RWPE1 (cell line): ENCODE data around the gene PSMG4.
A peak's percentile ranks its signal among the peaks of the same experiment; 100 is the strongest.

ENCODE experiments used
- CTCF ChIA-PET: fragments of 350-600 bp; sonication (Branson Sonifier 250); formaldehyde crosslinking; extraction: SDS; loops from one replicate; lab custom pipeline; 2021; lab: Yijun Ruan, JAX
- POLR2A ChIA-PET: fragments of 400-600 bp; formaldehyde crosslinking; extraction: SDS; loops from one replicate; lab custom pipeline; 2020; ENCODE audit warnings: antibody characterized with exemption; ENCODE audit not compliant: low non-redundant PET; lab: Yijun Ruan, JAX
- DNase-seq: peaks from one replicate; pipeline ENCODE4 v3.0.0; 2012; ENCODE audit warnings: low spot score
- H3K27ac ChIP-seq: fragments of 450-650 bp; 2 replicates; pipeline ENCODE4 v1.5.1; 2017
- CTCF ChIP-seq: fragments of 450-650 bp; conservative IDR thresholded peaks from 2 replicates; pipeline ENCODE4 v1.5.1; 2017; ENCODE audit warnings: low read depth, mild to moderate bottlenecking

The PSMG4 gene

GRCh38 chr6:3273707-3274521 lies 15.2 kb downstream of the PSMG4 start:
- POLR2A ChIA-PET, result no interaction called here
- CTCF ChIA-PET, result interaction anchor here (0.6 kb wide), 1 partner anchor 575 kb away, joined by 3 read pairs; no protein-coding TSS in a partner anchor
- DNase-seq, result no peak
- TF ChIP-seq CTCF, result no peak
- peak overlapping the region; percentile 32; the same call in 1 of the 2 replicates for H3K27ac ChIP-seq

GRCh38 chr6:3276174-3277167 lies 17.7 kb downstream of the PSMG4 start:
- peak overlapping the region; percentile 18; the same call in 1 of the 2 replicates for H3K27ac ChIP-seq
- ChIA-PET CTCF (interaction anchor here (0.5 to 0.6 kb wide), 2 partner anchors 390 to 419 kb away, joined by 3 read pairs; no protein-coding TSS in a partner anchor), POLR2A (no interaction called here)
- TF ChIP-seq CTCF, result no peak
- DNase-seq, result no peak

DNA sequence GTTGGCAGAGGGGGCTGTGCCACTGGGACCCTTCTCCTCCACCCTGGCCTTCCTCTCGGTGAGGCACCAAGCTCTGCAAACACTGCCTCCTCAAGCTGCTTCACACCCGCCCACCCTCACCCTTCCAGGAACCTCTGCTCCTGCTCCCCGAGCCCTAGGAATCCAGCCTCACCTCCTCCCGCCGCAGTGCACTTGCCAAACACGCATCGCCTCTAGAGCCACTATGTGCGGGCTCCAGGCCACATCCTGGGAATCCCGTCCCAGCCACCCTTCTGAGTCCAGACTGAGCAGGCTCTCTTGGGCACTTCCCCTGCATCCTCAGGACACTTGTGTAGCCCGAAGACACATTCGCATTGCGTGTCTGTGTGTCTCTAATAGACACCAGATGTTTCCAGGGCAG lies 18.5 kb downstream of the PSMG4 start:
- CTCF ChIA-PET, result no interaction called here

DNA sequence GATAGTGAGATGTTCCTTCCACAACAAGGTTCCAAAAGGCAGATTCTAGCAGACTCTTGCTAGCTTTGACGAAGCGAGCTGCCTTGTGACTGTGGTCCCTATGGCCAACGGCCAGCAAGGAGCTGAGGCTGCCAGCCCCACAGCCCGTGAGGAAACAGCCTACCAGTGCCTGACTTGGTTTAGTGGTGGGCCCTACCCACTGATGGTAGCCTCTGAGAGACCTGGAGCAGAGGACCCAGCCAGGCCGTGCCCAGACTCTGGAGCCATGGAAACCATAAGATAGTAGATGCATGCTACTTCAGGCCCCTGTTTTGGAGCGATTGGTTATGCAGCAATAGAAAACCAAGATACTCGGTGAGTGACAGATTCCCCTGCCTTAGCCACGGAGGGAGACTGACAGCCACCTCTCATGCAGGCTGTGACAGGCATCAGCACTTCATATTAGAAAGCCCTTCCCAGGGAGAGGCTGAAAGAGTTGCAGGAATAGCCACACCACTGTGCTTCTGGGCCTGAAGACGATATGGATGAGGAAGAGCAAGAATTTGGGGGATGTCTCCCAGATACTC lies 19.2 kb downstream of the PSMG4 start:
- CTCF ChIA-PET, result no interaction called here
- TF ChIP-seq CTCF, result no peak
- no peak overlapping the region for H3K27ac ChIP-seq
- POLR2A ChIA-PET, result no interaction called here
- no peak for DNase-seq

More for the DNA sequence above, 18.5 kb downstream of the PSMG4 start:
- no peak for TF ChIP-seq CTCF
- no peak for DNase-seq
- H3K27ac ChIP-seq, result peak overlapping the region; percentile 18; the same call in 1 of the 2 replicates
- POLR2A ChIA-PET, result no interaction called here

- H3K27ac ChIP-seq, result no peak overlapping the region
- ChIA-PET CTCF (interaction anchor here (0.9 kb wide), 1 partner anchor 428 kb away, joined by 4 read pairs; no protein-coding TSS in a partner anchor), POLR2A (no interaction called here)
- no peak for DNase-seq
- TF ChIP-seq CTCF, result no peak
Observed at GRCh38 chr6:3278691-3279090, 19.9 kb downstream of the PSMG4 start.

- no peak overlapping the region for H3K27ac ChIP-seq
- ChIA-PET POLR2A (interaction anchor here (0.7 kb wide), 1 partner anchor 453 kb away, joined by 3 read pairs; no protein-coding TSS in a partner anchor), CTCF (interaction anchor here (0.5 to 2.1 kb wide), 13 partner anchors 10 to 657 kb away, joined by 3 to 21 read pairs (median 3); partner anchors contain the start of genes FAM50B and SLC22A23)
- no peak for TF ChIP-seq CTCF
- no peak for DNase-seq
Observed at GRCh38 chr6:3280091-3280490, 21.3 kb downstream of the PSMG4 start.
